ENCODE measurements around the gene SELENBP1.
"Not testable (repeated sequence)": the region's sequence is repeated elsewhere in the genome, so short reads cannot be mapped to it uniquely, and the experiment has no call there.

SELENBP1 gene

DNA sequence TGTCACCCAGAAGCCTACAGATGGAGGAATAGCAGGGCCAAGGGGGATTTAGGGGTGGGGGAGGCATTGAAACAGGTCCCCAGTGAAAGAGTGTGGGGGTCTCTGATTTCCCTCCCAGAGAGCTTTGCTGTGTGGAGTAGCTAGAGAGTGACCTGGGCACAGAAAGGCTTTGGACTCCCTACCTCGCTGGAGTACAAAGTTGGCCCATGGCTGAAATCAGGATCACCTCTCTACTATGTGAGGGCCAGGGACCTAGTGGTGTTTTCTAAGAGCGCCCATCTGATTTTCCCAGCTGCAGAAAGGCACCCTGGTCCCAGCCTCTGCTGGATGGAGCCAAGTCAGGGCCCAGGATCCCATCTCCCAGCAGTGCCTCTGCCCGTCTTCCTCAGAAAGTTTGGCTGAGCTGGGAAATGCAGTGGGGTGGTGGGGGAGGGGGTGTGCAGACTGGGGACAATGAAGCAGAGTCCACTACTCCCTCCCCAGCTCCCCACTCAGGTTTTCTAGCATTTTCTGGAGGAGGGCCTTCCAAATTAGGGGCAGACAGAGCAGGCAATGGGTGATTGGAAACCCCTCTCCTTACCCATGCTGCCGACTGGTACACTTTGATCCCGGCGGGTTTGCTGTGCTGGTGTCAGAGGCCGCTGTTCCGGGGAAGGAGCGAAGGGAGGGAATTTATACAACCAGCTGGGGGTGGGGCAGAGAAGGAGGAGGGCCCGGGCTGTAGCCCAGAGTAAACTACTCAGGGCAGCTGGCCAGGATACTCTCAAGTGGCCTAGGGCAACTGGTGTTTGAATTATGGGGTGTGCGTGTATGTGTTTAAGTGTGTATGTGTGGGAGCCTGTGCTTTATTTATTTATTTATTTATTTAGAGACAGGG, at the start of gene SELENBP1:
TSS of gene SELENBP1 (minus strand) at position 648 of the 877 bp plus-strand sequence. CDS start at position 584, 64 bp downstream.
- DNase-seq (ENCODE audit: low read depth, low spot score) = peak; percentile 29

DNA sequence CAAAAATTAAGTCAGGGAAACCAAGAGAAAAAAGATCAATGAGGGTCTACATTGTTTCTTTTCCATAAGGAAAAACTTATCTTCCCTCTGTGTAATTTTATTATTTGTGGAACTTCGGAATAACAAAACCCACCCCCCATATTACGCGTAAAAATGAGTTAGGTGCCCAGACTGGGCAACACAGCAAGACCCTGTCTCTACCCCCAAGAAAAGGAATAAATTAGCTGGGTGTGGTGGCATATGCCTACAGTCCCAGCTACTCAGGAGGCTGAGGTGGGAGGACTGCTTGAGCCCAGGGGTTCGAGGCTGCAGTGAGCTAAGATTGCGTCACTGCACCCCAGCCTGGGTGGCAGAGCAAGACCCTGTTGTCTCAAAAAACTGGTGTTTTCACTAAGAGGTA, 47.3 kb upstream of the SELENBP1 start:
- DNase-seq (ENCODE audit: low read depth, low spot score) = no peak

- no peak for DNase-seq (ENCODE audit: low read depth, low spot score)
These were observed 45.6 kb upstream of the SELENBP1 start for GRCh38 chr1:151418081-151418480.

DNA sequence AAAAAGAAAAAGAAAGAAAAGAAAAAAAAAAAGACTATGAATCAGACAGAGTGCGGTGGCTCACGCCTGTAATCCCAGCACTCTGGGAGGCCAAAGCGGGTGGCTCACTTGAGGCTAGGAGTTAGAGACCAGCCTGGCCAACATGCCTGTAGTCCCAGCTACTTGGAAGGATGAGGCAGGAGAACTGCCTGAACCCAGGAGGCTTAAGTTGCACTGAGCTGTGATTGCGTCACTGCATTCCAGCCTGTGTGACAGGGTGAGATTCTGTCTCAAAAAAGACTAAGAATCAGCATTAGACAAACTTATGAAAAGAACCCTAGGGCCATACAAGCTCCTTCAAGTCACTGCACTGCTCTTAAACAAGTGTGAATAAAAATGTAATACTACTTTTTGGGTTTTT, 43.7 kb upstream of the SELENBP1 start:
- DNase-seq (ENCODE audit: low read depth, low spot score) = no peak

DNA sequence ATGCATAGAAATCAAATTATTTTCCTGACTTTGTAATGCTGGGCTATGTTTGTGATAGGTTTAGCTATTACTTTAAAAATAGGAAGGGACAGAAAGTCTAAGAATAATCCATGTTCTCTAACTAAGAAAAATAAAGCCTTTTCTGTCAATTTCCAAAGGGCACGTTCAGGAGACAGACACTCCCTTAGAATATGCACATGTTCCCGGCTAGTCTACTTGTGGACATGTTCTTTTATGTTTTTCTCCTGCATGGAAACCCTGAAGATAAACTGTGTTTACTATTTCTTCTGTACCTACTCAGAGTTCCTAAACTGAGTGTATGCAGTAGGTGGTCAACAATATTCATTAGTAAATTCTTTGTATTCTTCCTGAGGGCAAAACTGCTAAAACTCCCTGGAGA, 39.4 kb upstream of the SELENBP1 start:
- DNase-seq (ENCODE audit: low read depth, low spot score) = no peak

DNA sequence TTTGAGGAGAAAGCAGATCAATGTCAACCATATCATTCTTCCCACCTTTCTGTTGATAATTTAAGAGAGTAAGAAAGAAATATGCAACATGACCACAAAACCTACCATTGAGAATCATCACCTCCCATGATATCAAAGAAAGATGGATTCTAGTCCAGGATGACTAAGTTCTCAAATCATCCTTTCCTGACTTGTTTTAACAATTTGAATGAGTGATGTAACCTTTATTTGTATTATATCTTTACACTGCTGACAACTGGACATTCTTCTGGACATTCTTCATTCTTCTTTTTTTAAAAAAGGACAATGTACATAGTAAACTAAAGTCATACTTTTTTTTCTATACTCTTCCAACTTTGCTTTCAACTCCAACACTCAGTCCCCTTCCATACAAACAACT, 36.4 kb upstream of the SELENBP1 start:
- no peak for DNase-seq (ENCODE audit: low read depth, low spot score)

GRCh38 chr1:151407304-151407703, 34.8 kb upstream of the SELENBP1 start:
- DNase-seq (ENCODE audit: low read depth, low spot score) = no peak

DNA sequence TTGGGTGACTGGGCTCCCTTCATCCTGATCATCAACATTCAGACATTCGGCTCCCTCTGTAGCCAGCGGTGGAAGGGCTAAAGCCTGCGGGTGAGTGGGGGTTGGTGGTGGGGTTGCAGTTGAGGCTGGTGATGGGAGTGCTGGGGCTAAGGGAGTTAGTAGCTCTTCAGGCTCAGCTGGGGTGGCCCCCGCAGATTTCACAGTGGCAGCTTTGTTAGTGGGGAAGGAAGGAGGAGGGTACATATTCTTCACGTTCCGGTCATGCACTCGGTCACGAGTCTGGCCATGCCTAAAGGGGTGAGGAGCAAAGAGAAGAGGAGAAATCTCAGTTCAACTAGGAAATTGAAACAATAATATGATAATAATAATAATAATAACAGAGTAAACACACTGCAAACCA, 33.7 kb upstream of the SELENBP1 start:
- no peak for DNase-seq (ENCODE audit: low read depth, low spot score)

DNA sequence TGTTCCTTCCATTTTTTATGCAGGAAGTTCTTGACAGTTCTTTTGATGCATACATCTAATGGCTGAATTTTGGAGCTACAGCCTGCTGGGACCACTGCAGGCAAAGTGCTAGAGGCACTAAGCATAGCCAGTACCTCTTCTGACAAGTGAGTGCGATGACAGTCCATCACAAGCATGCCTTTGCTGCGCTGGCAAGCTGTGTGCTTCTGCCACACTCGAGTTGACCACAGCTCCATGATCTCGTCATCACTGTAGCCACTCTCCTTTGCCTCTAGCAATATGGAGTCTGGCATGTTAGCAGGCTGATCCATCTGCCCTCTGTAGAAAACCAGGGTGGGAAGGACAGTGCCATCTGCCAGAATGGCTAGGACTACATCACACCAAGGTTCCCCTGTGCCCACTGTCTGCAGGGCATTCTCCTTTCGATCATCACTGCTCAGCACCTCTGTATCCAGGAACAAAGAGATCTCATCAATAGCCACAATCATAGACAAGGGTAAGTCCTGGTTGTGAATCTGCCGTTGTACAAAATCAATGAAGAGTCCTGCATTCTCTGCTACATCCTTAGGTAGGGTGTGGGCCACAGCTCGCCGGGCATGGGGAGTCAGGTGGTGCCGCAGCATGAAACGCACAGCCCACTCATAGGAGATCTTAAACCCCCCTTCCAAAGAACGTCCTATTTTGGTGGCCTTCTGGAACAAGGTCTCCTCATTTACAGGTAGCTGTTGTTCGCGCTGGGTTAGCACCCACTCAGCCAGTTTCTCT, 32.9 kb upstream of the SELENBP1 start:
- DNase-seq (ENCODE audit: low read depth, low spot score) = no peak

- DNase-seq (ENCODE audit: low read depth, low spot score) = no peak
These were observed 31.1 kb upstream of the SELENBP1 start for GRCh38 chr1:151403612-151404011.

- DNase-seq (ENCODE audit: low read depth, low spot score) = no peak
These were observed 30.3 kb upstream of the SELENBP1 start for GRCh38 chr1:151402764-151403163.

DNA sequence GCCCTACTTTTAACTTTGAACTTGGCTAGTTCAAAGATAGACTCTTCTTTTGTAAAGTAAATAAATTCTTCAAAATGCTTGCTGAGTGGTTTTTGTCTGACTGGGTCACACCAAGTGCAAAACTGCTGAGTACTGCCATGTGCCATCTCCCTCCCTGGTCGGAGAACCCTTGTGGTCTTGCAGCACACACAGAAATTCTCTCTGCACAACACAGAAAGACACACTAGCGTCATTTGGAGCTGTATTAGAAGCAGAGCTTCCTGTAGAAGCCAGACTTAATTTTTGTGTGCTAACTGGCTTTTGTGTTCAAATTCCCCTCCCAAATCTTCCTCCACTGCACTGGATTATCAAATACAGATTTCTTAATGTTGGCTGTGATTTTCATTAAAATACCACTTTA, 29.4 kb upstream of the SELENBP1 start:
- DNase-seq (ENCODE audit: low read depth, low spot score) = no peak

- DNase-seq (ENCODE audit: low read depth, low spot score) = no peak
These were observed 28.8 kb upstream of the SELENBP1 start for GRCh38 chr1:151401125-151401788.

GRCh38 chr1:151399324-151400171, 27.0 kb upstream of the SELENBP1 start, which contains the start of gene PSMB4:
TSS of gene PSMB4 (plus strand) at chr1:151399573. CDS start at chr1:151399588, 15 bp downstream.
- peak; percentile 81 for DNase-seq (ENCODE audit: low read depth, low spot score)

- DNase-seq (ENCODE audit: low read depth, low spot score) = not testable (repeated sequence)
These were observed 23.8 kb upstream of the SELENBP1 start for GRCh38 chr1:151396265-151396664.

DNA sequence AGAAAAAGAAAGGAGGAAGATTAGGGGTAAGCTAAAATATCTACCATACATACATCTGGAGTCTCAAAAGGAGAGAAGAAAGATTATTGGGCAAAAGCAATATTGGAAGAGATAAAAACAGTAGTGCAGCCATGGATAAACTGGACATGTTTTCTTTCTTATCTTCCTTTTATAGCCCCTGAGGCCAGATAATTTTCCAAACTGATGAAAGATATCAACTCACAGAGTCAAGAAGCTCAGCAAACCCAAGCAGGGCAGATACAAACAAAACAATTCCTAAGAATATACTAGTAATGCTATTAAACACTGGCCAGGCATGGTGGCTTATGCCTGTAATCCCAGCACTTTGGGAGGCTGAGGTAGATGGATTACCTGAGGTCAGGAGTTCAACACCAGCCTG, 21.1 kb upstream of the SELENBP1 start:
- no peak for DNase-seq (ENCODE audit: low read depth, low spot score)

DNA sequence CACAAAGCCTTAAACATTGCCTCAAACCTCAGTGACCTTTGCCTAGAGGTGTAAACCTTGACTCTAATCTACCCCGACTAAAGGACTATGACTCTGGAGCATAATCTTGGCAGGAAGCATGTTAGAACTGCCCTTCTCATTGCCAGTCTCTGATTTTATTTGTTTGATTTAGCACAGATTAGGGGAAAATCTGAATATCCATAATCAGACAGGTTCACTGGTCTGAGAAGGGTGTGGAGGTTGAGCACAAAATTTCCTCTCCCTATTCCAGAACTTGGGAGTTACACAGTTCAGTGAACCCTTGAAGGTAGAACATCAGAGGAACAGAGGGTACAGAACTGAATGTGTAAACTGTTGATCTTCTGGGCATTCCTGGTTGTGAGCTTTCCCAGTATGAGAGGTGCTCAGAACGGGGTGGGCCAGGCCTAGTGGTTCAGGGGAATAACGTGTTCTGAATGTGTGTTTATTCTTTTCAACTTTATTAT, 18.6 kb upstream of the SELENBP1 start:
- DNase-seq (ENCODE audit: low read depth, low spot score) = no peak

GRCh38 chr1:151390221-151391078, 17.9 kb upstream of the SELENBP1 start:
- not testable (repeated sequence) for DNase-seq (ENCODE audit: low read depth, low spot score)

DNA sequence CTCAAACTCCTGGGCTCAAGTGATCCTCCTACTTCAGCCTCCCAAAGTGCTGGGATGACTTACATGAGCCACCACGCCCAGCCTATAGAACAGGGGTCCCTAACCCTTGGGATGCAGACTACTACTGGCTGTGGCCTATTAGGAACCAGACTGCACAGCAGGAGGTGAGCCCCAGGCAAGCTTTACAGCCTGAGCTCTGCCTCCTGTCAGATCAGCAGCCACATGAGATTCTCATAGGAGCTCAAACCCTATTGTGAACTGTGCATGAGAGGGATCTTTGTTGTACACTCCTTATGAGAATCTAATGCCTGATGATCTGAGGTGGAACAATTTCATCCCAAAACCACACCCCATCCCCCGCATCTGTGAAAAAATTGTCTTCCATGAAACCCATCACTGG, 13.5 kb upstream of the SELENBP1 start:
- no peak for DNase-seq (ENCODE audit: low read depth, low spot score)

GRCh38 chr1:151384584-151384983, 12.1 kb upstream of the SELENBP1 start:
- no peak for DNase-seq (ENCODE audit: low read depth, low spot score)

All from brain pericyte (primary cell).